ENCODE data around the gene CLSTN3.
A peak's percentile ranks its signal among the peaks of the same experiment; 100 is the strongest.

The CLSTN3 gene

DNA sequence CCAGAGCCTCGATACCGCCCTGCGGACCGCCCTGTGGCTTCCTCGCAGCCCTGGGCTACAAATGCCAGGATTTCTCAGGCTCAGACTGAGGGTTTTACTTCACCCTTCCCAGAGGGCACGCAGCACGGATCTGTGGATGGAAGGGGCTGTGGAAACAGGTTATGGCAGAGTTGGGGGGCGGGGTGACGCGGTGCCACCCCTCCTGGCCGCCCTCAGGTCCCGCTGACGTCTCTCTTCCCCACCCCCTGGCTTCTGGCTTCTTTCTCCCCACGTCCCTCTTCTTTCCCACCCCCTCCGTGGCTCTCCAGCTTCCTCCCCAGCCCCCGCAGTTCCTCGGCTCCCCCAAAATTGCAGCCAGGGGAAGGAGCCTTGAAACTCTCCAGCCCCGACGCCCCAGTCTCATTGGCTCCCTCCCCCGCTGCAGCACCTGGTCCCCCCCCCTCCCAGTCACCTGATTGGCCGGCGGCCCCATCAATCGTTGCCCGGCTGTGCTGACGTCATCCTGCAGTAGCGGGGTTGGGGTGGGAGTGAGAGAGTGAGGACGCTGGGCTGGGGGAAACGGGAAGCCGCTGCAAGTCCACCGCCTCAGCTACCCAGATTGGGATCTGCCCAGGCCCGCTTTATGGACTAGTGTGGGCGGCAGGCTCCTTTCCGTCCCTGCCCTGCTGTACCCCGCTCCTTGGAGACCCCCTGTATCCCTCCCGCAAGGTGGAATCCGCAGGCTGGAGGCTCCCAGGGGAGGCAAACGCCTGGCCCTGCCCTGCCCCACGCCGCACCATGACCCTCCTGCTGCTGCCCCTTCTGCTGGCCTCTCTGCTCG lies at the start of gene CLSTN3:
CLSTN3 (plus strand) TSS at position 500 of the 820 bp plus-strand sequence; CDS start at position 778, 278 bp downstream.
- Histone ChIP-seq H3K4me3 (ENCODE audit: low read depth in 1 of 2, low read length in 1 of 2) (peak within 1 kb of the TSS; percentile 56 to 64), H3K27me3 (peaks cover 52% of the 10 kb centered on the region), H3K9me3 (no peaks in the 10 kb centered on the region), H3K27ac (no peak within 1 kb of the TSS), H3K4me1 (ENCODE audit: control insufficient read depth in 1 of 2, insufficient read depth in 1 of 2, low read depth in 1 of 2, low read length in 1 of 2) (peaks cover 19 to 20% of the 10 kb centered on the region in 2 experiments), H3K36me3 (peaks cover 22% of the 10 kb centered on the region)
- TF ChIP-seq, protein P1, sequence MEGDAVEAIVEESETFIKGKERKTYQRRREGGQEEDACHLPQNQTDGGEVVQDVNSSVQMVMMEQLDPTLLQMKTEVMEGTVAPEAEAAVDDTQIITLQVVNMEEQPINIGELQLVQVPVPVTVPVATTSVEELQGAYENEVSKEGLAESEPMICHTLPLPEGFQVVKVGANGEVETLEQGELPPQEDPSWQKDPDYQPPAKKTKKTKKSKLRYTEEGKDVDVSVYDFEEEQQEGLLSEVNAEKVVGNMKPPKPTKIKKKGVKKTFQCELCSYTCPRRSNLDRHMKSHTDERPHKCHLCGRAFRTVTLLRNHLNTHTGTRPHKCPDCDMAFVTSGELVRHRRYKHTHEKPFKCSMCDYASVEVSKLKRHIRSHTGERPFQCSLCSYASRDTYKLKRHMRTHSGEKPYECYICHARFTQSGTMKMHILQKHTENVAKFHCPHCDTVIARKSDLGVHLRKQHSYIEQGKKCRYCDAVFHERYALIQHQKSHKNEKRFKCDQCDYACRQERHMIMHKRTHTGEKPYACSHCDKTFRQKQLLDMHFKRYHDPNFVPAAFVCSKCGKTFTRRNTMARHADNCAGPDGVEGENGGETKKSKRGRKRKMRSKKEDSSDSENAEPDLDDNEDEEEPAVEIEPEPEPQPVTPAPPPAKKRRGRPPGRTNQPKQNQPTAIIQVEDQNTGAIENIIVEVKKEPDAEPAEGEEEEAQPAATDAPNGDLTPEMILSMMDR (IDR thresholded peaks at IDR 0.05): no peak

DNA sequence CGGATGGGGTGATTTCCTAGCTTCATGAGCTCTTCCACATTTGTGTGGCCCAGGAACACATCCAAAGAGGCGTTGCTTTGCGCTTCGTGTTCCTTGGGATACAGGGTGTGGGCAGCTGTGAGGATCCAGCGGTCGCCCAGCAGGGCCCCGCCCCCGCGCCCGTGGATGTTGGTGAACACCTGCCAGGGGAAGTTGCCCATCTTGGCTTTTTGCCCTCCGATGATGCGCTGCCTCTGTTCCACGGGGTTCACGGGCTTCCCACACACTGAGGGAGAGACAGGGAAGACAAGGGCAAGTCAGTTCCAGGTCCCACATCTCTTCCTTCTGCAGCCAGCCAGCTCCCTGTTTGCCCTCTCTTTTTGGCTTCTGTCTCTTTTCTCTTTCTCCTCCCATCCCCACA lies 49.1 kb upstream of the CLSTN3 start:
- H3K9me3 ChIP-seq: no peaks in the 10 kb centered on the region
- no peaks in the 10 kb centered on the region for H3K36me3 ChIP-seq
- H3K4me3 ChIP-seq (ENCODE audit: low read depth in 1 of 2, low read length in 1 of 2): no peak overlapping the region
- no peaks in the 10 kb centered on the region for H3K27me3 ChIP-seq
- H3K4me1 ChIP-seq (ENCODE audit: control insufficient read depth in 1 of 2, insufficient read depth in 1 of 2, low read depth in 1 of 2, low read length in 1 of 2): no peaks in the 10 kb centered on the region
- TF ChIP-seq, protein P1 (IDR thresholded peaks at IDR 0.05): no peak
- no peak overlapping the region for H3K27ac ChIP-seq

DNA sequence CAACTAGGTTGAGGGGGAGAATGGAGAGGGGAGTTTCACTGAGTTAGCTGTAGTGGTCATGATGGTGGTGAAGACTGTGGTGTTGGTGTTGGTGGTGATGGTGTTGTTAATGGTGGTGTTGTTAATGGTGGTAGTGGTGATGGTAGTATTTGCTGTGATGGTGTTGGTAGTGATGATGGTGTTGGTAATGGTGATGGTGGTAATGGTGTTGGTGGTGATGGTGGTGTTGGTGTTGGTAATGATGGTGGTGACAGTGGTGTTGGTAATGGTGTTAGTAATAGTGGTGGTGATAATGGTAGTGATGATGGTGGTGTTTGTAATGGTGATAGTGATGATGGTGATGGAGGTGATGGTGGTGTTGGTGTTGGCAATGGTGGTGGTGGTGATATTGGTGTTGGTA lies 47.0 kb upstream of the CLSTN3 start:
- TF ChIP-seq, protein P1 (IDR thresholded peaks at IDR 0.05): no peak
- no peak overlapping the region for H3K27ac ChIP-seq
- no peaks in the 10 kb centered on the region for H3K36me3 ChIP-seq
- H3K4me1 ChIP-seq (ENCODE audit: control insufficient read depth in 1 of 2, insufficient read depth in 1 of 2, low read depth in 1 of 2, low read length in 1 of 2): no peaks in the 10 kb centered on the region
- H3K4me3 ChIP-seq (ENCODE audit: low read depth in 1 of 2, low read length in 1 of 2): no peak overlapping the region
- H3K27me3 ChIP-seq: no peaks in the 10 kb centered on the region
- no peaks in the 10 kb centered on the region for H3K9me3 ChIP-seq

DNA sequence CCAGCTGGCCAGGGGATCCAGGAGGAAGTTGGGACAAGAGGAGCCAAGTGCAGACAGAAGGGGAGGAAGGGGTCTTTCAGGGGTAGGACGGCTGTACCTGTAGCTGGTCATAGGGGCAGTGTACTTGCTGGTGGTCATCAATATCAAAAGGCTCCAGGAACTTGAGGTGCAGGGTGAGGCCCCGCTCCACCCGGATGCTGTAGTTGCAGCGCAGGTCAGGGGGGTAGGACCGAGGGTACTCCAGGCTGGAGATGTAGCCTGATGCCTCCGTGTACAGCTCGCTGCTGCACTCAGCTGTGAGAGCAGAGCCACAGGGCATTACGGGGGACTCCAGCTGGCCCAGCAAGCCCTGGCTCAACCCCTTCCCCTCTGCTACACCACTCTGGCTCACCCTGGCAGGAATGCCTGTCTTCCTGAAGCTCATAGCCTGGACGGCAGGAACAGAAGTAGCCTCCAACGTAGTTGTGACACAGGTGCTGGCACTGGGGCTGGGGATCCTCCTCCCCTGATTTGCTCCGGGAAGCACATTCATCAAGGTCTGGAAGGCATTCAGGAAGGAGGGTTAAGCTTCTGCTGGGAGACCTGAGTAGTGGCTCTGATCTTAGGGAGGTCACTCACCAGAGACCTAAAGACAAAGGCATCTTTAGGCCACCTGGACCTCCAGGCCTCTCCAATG lies 40.8 kb upstream of the CLSTN3 start:
- H3K4me1 ChIP-seq (ENCODE audit: control insufficient read depth in 1 of 2, insufficient read depth in 1 of 2, low read depth in 1 of 2, low read length in 1 of 2): peaks cover 11 to 14% of the 10 kb centered on the region in 2 experiments
- H3K36me3 ChIP-seq: no peaks in the 10 kb centered on the region
- no peak overlapping the region for H3K27ac ChIP-seq
- TF ChIP-seq, protein P1 (IDR thresholded peaks at IDR 0.05): no peak
- H3K27me3 ChIP-seq: no peaks in the 10 kb centered on the region
- no peaks in the 10 kb centered on the region for H3K9me3 ChIP-seq
- no peak overlapping the region for H3K4me3 ChIP-seq (ENCODE audit: low read depth in 1 of 2, low read length in 1 of 2)

DNA sequence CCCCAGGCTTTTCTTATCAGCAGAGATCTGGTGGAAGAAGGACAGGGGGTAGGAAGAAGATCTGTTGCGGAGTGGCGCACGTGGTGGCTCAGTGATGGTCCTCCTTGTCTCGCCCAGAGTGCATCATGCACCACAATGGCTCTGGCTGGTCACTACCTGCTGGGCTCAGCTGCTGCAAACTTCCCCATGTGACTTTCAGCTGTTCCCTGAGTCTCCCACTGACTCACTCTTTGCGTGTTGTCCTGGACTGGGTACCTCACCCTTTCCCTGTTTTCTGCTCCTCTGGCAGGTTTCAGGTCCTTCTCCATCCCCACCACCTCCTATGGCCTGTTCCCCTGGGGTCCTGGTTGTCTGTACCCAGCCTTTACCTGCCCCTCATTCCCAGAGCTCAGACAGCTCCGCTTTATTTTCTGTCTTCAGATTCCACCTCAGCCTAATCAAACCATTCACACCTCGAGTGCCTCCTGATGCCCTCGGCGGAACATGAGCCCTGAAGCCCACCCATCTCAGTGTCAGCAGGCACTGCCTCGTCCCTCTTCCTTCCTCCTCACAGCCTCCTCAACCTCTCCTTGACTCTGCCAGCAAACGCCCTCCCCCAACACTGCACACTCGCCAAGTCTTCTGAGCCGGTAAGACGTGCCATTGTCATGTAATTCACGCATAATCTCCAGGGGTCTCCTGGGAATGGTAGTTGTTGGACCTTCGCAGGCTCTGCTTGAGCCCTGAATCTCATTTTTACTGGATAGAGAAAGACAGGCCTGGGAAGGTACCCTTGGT lies 39.8 kb upstream of the CLSTN3 start:
- Histone ChIP-seq H3K4me1 (ENCODE audit: control insufficient read depth in 1 of 2, insufficient read depth in 1 of 2, low read depth in 1 of 2, low read length in 1 of 2) (peaks cover 11 to 17% of the 10 kb centered on the region in 2 experiments), H3K36me3 (peaks cover 2% of the 10 kb centered on the region), H3K9me3 (no peaks in the 10 kb centered on the region), H3K27ac (no peak overlapping the region), H3K4me3 (ENCODE audit: low read depth in 1 of 2, low read length in 1 of 2) (no peak overlapping the region), H3K27me3 (no peaks in the 10 kb centered on the region)
- TF ChIP-seq, protein P1 (IDR thresholded peaks at IDR 0.05): no peak

Data from neutrophil (primary cell).